Right cardiac atrium (tissue), 5 donors: ENCODE measurements around the gene UVRAG. TPM values are rescaled to one million over a fixed set of nuclear protein-coding genes. Genes with fewer than 3 reads are reported as not detected.

Experiments
- ATAC-seq, 2 donors: fragments of 200-7000 bp; cut with Tn5 transposase; one replicate each; pipeline versions ENCODE4 v1.8.0 to v1.9.1; 2020; ENCODE audit warnings: moderate library complexity in 2 of 2, mild to moderate bottlenecking in 1 of 2
- DNase-seq, 3 donors: peaks; one replicate each; pipeline ENCODE4 v3.0.0-alpha.2; 2020
- H3K27ac ChIP-seq: one replicate; pipeline ENCODE4 v1.5.1; 2013; ENCODE audit warnings: mild to moderate bottlenecking, low read length, control low read depth, moderate library complexity
- H3K27me3 ChIP-seq: one replicate; pipeline ENCODE4 v1.6.1; 2013; ENCODE audit not compliant: control insufficient read depth, insufficient read depth
- H3K4me1 ChIP-seq: one replicate; pipeline ENCODE4 v1.6.1; 2013; ENCODE audit warnings: low read length; ENCODE audit not compliant: control insufficient read depth, insufficient read depth
- H3K4me3 ChIP-seq: one replicate; pipeline ENCODE4 v1.5.1; 2013; ENCODE audit warnings: low read length, control low read depth
- H3K9me3 ChIP-seq: one replicate; pipeline ENCODE4 v1.6.1; 2013; ENCODE audit warnings: low read length; ENCODE audit not compliant: control insufficient read depth
- WGBS: extraction: QIAGEN DNeasy Blood & Tissue Kit; methylation state at CpG from one replicate; pipeline ENCODE4 v1.1.7; 2013; 5-methylcytosine and 5-hydroxymethylcytosine counted together
- intact Hi-C, 4 donors: fragments of 100-400 bp; cut with DNase I; formaldehyde crosslinking; loops; one replicate each; pipeline versions ENCODE4 v1.11.0 to v1.14.0; 2022 to 2023
- polyA plus RNA-seq: library from polyadenylated mRNA; stranded (reverse); fragments of 200-250 nt; gene quantifications from one replicate; pipeline ENCODE4 v1.2.3, GENCODE V29; 2013
- total RNA-seq, 4 donors: library from RNA; stranded (reverse); fragmentation: NEBNext Ultra II Directional; extraction: Animal tissue kit (Norgen Biotek cat#: 25700); gene quantifications; one replicate each; pipeline ENCODE4 v1.2.1, GENCODE V29; 2021
- donor health status: healthy with polysubstance abuse.
- donor health status: DM: no; HTN: yes; CAD: no.
- donor health status: DM: no; HTN: no; CAD: no.
- donor health status: DM: no; HTN: yes; CAD: no; lungs with severe emphysema.
- donor health status: DM: yes; HTN: yes; CAD: no.

Gene UVRAG
- total and polyA plus RNA-seq, 5 donors: 5.5 to 18.5 (median 13.9) TPM

DNA sequence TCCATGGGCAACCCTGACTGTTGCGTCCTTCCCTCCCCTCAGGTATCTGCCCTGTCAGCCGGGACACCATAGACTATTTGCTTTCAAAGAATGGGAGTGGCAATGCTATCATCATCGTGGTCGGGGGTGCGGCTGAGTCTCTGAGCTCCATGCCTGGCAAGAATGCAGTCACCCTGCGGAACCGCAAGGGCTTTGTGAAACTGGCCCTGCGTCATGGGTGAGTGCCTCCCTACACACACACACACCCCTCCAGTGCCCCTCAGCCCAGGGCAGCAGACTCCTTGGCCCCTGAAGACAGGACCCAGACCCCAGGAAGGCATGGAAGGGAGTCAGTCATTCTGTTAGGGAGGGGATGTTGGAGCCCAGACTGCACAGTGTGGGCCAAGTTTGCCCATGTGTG lies 17.9 kb upstream of the UVRAG start:
- no peak for DNase-seq
- Histone ChIP-seq H3K9me3 (no peaks in the 10 kb centered on the region), H3K4me1 (no peaks in the 10 kb centered on the region), H3K4me3 (no peak overlapping the region), H3K27ac (no peak overlapping the region), H3K27me3 (no peaks in the 10 kb centered on the region)
- intact Hi-C loops: no loop called here
- no peak for ATAC-seq
- 93% methylated on average over 8 of the region's 8 CpGs for WGBS

DNA sequence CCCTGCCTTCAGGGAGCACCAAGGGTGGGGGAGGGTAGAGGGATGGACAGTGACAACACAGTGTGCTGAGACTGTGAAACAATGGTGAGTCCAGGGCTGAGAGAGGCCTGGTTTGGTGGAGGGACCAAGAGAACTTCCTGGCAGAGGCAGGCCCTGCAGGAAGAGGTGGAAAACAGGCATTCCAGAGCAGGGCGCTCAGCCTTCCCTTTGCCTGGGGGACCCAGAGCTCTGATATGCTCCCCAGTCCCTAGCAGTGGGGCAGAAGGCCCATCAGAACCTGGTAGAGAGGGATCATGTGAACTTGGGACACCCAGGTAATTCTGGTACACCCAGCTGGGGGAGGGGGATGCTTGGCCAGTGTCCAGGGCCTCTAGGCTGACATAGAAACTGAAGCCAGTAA lies 17.2 kb upstream of the UVRAG start:
- no peak for ATAC-seq
- no peaks in the 10 kb centered on the region for H3K9me3 ChIP-seq
- no peak overlapping the region for H3K4me3 ChIP-seq
- WGBS: 100% methylated on average over 1 of the region's 1 CpG
- intact Hi-C loops: no loop called here
- no peak for DNase-seq
- no peaks in the 10 kb centered on the region for H3K4me1 ChIP-seq
- H3K27me3 ChIP-seq: no peaks in the 10 kb centered on the region
- no peak overlapping the region for H3K27ac ChIP-seq

DNA sequence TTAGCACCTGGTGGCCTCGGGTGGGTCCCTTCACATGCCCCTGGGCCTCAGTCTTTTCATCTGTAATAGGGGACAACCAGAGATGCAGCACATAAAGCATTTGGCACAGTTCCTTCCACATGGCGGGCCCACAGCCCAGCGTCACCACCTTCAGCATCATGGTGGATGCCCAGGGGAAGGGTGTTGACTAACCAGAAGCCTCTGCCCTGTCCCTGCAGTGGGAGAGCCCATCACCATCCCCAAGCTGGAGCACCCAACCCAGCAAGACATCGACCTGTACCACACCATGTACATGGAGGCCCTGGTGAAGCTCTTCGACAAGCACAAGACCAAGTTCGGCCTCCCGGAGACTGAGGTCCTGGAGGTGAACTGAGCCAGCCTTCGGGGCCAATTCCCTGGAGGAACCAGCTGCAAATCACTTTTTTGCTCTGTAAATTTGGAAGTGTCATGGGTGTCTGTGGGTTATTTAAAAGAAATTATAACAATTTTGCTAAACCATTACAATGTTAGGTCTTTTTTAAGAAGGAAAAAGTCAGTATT lies 14.8 kb upstream of the UVRAG start:
- no peaks in the 10 kb centered on the region for H3K4me1 ChIP-seq
- ATAC-seq (no peak), DNase-seq (no peak)
- H3K27me3 ChIP-seq: no peaks in the 10 kb centered on the region
- 95% methylated on average over 8 of the region's 8 CpGs for WGBS
- intact Hi-C loops: loop anchor here in 3 of 4 donors (5.0 to 10.0 kb wide), 4 partner anchors 67 to 517 kb away; no protein-coding TSS in a partner anchor
- no peak overlapping the region for H3K27ac ChIP-seq
- no peak overlapping the region for H3K4me3 ChIP-seq
- no peaks in the 10 kb centered on the region for H3K9me3 ChIP-seq

DNA sequence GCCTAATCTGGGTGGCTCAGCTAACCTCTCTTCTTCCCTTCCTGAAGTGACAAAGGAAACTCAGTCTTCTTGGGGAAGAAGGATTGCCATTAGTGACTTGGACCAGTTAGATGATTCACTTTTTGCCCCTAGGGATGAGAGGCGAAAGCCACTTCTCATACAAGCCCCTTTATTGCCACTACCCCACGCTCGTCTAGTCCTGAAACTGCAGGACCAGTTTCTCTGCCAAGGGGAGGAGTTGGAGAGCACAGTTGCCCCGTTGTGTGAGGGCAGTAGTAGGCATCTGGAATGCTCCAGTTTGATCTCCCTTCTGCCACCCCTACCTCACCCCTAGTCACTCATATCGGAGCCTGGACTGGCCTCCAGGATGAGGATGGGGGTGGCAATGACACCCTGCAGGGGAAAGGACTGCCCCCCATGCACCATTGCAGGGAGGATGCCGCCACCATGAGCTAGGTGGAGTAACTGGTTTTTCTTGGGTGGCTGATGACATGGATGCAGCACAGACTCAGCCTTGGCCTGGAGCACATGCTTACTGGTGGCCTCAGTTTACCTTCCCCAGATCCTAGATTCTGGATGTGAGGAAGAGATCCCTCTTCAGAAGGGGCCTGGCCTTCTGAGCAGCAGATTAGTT lies 14.2 kb upstream of the UVRAG start:
- DNase-seq (no peak), ATAC-seq (no peak)
- H3K27me3 ChIP-seq: no peaks in the 10 kb centered on the region
- intact Hi-C loops: loop anchor here in 3 of 4 donors (5.0 to 10.0 kb wide), 4 partner anchors 66 to 516 kb away; no protein-coding TSS in a partner anchor
- no peak overlapping the region for H3K4me3 ChIP-seq
- H3K27ac ChIP-seq: no peak overlapping the region
- 84% methylated on average over 6 of the region's 6 CpGs for WGBS
- no peaks in the 10 kb centered on the region for H3K9me3 ChIP-seq
- H3K4me1 ChIP-seq: no peaks in the 10 kb centered on the region

DNA sequence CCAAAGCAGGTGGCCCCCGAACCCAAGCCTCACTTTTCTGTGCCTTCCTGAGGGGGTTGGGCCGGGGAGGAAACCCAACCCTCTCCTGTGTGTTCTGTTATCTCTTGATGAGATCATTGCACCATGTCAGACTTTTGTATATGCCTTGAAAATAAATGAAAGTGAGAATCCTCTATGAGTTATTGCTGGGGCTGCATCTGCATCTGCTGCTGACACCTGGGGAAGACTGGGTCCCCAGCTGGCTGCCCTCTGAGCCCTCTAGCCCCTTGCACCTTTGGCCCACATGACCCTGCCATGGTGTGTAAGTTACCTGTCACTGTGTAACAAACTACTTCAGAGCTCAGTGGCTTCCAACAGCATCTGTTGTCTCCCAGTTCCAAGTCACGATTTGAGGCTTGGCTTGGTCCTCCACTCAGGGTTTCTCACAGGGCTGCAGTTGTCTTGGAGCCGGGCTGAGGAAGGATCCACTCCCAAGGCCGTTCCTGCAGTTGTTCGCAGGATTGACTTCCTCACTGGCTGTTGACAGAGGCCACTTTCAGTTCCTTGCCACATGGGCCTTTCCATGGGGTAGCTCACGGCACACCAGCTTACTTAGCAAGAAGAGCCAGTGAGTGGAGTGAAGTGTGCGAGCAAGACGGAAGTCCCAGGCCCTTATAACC lies 13.5 kb upstream of the UVRAG start:
- Histone ChIP-seq H3K4me3 (no peak overlapping the region), H3K4me1 (no peaks in the 10 kb centered on the region), H3K9me3 (no peaks in the 10 kb centered on the region), H3K27ac (no peak overlapping the region), H3K27me3 (no peaks in the 10 kb centered on the region)
- WGBS: 74% methylated on average over 9 of the region's 9 CpGs
- DNase-seq (peak in 1 of 3 donors; percentile 56), ATAC-seq (peak; percentile 14 to 17)
- intact Hi-C loops: loop anchor here (2.0 to 10.0 kb wide), 5 partner anchors 66 to 516 kb away; no protein-coding TSS in a partner anchor

DNA sequence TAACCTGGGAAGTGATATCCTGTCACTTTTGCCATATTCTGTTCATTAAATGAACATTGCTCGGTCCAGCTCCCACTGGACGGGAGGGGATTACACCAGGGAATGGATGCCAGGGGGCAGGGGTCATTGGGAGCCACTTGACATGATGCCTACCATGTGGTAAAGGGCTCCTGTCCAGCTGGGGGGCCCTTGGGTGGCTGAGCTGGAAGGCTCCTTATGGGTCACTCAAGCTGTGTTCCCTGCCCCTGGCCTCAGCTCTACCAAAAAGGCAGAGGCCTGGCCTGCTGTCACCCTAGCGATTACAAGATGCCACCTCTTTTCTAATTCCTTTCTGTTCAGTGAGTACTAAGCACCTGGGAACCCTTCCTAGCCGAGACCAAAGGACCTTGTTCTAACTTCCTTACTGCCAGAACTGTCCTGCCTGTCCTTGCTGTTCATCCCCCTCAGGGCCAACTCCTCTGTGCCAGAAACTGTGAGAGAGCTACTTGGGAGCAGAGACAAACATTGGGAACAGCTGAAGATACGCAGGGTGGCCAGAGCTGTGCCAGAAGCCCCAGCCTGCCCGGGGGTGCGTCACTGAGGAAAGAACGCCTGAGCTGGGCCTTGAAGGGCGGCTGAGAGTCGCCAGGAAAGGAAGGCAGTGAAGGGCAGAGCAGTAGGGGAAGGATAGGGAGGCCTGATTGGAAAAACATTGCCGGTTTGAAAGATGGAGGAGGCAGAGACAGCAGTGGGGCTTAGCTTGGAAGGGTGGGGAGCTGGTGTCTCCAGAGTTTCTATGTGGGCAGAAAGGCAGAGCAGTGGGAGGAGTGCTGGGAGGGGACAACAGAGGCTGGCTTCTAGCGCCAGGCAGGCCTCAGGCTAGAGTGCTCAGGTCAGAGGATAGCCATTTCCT lies 12.7 kb upstream of the UVRAG start:
- no peak overlapping the region for H3K4me3 ChIP-seq
- no peaks in the 10 kb centered on the region for H3K9me3 ChIP-seq
- intact Hi-C loops: loop anchor here (2.0 to 10.0 kb wide), 5 partner anchors 65 to 515 kb away; no protein-coding TSS in a partner anchor
- ATAC-seq: peak; percentile 7 to 17
- 86% methylated on average over 12 of the region's 12 CpGs for WGBS
- DNase-seq: no peak
- H3K27me3 ChIP-seq: no peaks in the 10 kb centered on the region
- H3K4me1 ChIP-seq: no peaks in the 10 kb centered on the region
- no peak overlapping the region for H3K27ac ChIP-seq

DNA sequence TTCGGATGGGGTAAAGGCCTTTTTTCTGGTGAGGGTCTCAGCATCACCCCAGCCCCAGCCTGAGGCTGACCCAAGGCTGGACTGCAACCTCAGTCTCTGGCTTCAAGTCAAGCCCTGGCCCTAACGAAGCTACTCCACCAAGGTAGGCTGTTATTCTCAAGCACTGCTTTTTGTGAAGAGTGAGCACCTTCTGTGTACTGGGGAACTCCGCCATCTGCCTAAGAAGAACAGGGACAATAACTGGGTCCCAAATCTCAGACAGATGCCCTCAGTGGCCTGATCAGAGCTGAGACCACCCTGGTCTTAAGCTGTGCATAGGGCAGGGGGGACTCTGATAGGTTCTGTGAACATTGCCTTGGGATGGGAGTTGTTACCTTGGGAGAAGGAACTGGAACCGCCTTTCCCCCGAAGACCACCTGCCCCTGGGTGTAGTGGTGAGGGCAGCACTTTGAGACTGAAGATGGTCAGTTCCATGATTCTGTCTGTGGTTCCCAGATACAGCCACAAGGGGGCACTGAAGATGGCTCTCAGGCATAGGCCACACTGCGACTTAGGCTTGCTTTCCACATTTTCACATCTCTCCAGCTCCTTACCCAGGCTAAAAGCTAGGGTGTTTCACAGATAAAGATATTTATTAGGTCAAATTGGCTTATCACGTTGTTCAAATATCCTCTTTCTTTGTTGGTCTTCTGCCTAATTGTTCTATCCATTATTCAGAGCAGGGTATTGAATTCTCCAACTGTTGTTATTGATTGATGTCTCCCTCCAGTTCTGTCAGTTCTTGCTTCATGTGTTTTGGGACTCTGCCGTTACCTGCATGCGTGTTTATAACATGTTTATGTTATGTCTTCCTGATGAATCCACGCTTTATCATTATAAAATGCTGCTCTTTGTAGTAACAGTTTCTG lies 11.8 kb upstream of the UVRAG start:
- Histone ChIP-seq H3K4me1 (no peaks in the 10 kb centered on the region), H3K9me3 (no peaks in the 10 kb centered on the region), H3K4me3 (no peak overlapping the region), H3K27ac (no peak overlapping the region), H3K27me3 (no peaks in the 10 kb centered on the region)
- DNase-seq (peak; percentile 69 to 83 (median 72)), ATAC-seq (peak; percentile 82 to 86)
- WGBS: 40% methylated on average over 10 of the region's 10 CpGs
- intact Hi-C loops: loop anchor here (2.0 to 10.0 kb wide), 5 partner anchors 64 to 514 kb away; no protein-coding TSS in a partner anchor

DNA sequence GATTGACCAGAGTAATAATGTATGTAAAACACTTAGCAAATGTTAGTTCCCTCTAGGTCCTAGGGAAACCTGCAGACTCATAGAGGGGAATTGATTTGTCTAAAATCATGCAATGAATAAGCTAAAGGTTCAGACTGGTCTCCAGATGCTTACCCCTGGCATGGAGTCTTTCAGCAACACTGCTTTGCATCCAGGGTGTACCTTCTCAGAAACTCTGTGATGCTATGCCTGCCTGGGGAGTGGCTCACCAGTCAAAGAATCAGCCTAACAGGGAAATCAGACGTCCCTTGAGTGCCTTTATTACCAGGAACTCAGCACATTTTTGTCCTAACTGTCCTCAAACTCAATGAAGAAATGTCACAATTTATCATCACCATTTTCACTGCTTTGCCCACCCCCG lies 5.9 kb upstream of the UVRAG start:
- intact Hi-C loops: loop anchor here in 1 of 4 donors (10.0 kb wide), 1 partner anchor 346 kb away; no protein-coding TSS in a partner anchor
- H3K4me3 ChIP-seq: no peak overlapping the region
- no peak for DNase-seq
- no peaks in the 10 kb centered on the region for H3K4me1 ChIP-seq
- no peak for ATAC-seq
- no peaks in the 10 kb centered on the region for H3K9me3 ChIP-seq
- no peak overlapping the region for H3K27ac ChIP-seq
- WGBS: 69% methylated on average over 2 of the region's 2 CpGs
- H3K27me3 ChIP-seq: no peaks in the 10 kb centered on the region

DNA sequence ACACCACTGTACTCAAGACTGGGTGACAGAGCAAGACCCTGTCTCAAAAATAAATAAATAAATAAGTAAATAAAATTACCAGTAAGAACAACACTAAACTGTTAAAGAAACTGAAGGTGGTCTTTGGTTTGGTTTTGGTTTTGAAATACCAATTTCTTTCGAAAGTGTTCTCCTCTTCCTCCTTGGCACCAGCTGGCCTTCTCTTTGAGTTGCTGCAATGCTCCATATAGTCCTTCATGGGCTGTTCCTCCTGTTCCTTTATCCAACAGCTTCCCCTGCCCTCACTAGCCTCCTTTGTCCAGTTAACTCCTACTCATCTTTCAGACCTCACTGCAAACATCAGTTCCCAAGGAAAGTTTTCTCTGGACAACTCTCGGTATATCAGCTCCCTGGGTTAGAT lies 5.0 kb upstream of the UVRAG start:
- 80% methylated on average over 2 of the region's 2 CpGs for WGBS
- Histone ChIP-seq H3K4me1 (no peaks in the 10 kb centered on the region), H3K4me3 (no peak overlapping the region), H3K27me3 (no peaks in the 10 kb centered on the region), H3K9me3 (no peaks in the 10 kb centered on the region), H3K27ac (no peak overlapping the region)
- ATAC-seq (no peak), DNase-seq (no peak)
- intact Hi-C loops: loop anchor here in 1 of 4 donors (10.0 kb wide), 1 partner anchor 345 kb away; no protein-coding TSS in a partner anchor
